ENCODE measurements around the gene DNER.

- TF ChIP-seq EZH2phosphoT487 (IDR thresholded peaks at IDR 0.05; ENCODE audit: insufficient read depth, low read depth) (no peak), EZH2 (IDR thresholded peaks at IDR 0.05; ENCODE audit: insufficient read depth, poor library complexity, severe bottlenecking) (no peak)
Observed at GRCh38 chr2:229726643-229727042, 12.3 kb upstream of the DNER start.

Data from GM23248 (cell line).